ENCODE measurements around the gene DDX6.
"Not testable (repeated sequence)": the region's sequence is repeated elsewhere in the genome, so short reads cannot be mapped to it uniquely, and the experiment has no call there.

DDX6 gene

GRCh38 chr11:118791961-118792569 is 1.1 kb upstream of the DDX6 start:
- DNase-seq: peak in 28 of 56 donors; percentile 3 to 59 (median 28)

DNA sequence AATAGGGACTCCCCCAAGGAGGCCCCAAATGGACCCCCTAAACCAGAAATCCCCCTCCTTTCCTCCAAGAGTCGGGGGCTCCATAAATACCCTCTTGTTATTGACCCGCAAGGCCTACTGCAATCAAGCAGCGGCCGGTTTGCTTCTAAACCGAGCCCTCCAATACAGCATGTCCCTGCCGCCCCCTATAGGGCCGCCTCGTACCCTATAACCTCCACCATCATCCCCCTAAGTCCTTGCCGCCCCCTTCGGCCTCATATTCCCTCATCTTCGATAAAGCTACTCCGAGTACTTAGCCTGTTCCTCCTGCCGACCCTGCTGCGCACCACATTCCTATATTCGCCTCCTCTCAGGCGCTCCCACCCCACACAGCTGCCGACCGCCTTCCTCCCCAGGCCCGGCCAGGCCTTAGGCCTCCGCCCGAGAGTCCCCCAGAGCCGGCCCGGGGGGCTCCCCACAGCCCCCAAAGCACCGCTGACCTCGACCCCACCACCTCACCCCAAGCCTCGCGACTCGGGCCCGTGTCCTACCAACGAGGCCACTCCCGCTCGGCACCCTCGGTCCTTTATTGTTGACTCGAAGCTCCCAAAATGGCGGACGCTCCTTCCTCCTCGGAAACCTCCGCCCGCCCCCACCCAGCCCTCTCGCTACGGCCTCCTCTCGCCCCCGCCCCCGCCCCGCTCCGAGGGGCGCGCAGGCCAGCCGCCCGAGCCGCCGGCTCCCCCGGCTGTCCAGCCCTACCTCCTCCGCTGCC is 430 bp downstream of the DDX6 start:
- DNase-seq: peak in 55 of 56 donors; percentile 23 to 98 (median 80)

DNA sequence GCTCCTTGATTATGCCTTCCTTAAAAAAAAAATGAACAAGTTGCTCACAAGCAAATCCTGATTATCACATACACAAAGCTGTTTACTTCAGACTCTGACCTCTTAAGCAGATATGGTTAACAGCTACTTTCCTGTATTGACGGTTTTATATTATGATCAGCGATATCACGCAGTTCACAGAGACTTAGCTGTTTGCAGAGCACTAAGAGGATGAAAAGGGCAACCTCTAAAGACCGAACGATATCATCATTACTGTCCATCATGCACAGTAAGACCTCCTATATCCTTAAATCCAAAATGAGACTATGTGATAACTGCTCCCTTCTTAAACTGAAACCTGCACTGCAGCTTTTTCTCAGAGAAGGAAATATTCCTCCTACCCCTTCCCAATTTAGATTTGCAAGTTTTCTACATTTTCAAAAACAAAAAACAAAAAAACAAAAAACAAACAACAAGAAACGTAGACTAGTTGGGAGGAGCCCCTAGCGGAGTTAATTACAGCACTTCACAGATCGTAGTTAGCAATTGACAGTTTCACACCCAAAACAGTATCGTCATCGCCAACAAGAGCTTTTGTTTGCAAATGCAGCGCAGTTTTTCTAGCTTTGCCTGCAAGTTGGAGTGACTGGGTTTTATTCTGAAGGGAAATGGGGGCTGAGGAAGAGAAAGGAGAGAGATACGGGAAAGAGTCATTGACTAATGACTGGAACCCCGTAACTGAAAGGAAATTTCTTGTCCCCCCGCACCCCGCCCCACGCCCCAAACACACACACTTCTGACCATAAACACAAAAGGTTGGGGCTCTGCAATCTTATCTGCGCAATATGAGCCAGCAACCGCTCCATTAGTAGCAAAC is 1.2 kb downstream of the DDX6 start:
- DNase-seq: peak in 27 of 56 donors; percentile 6 to 78 (median 43)

DNA sequence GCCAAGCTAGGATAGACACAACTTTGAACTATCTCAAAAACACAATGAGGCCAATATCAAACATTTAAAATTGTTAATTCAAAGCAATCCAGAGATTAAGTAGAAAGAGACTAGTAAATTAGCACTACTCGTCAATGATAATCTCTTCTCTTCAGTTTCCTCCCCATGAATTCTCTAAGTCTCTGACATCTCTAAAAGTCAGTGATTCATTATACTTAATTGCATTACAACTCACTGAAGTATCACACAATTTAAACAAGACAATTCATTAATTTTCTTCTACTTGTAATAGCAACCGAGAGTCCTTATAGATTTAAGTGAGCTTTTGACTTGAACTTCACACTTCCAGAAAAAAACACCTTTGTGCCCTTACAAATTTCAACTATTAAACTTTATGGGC is 4.3 kb downstream of the DDX6 start:
- no peak for DNase-seq

DNA sequence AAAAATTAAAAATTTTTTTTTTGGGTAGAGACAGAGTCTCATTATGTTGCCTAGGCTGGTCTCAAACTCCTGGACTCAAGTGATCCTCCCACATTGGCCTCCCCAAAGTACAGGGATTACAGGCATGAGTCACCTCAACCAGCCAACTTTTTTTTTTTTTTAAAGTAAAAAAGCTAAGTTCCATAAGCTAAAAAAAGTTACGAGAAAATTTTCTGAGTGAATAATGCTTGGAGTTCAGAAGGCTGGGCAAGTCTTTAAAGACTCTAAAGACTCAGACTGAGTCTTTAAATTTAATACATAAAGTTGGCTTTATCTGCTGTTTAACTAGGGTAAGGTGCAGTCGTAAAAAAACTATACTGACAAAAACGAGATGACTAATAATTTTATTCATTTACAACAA is 5.6 kb downstream of the DDX6 start:
- DNase-seq: no peak

- no peak for DNase-seq
Measured at GRCh38 chr11:118783724-118784495, 7.1 kb downstream of the DDX6 start.

DNA sequence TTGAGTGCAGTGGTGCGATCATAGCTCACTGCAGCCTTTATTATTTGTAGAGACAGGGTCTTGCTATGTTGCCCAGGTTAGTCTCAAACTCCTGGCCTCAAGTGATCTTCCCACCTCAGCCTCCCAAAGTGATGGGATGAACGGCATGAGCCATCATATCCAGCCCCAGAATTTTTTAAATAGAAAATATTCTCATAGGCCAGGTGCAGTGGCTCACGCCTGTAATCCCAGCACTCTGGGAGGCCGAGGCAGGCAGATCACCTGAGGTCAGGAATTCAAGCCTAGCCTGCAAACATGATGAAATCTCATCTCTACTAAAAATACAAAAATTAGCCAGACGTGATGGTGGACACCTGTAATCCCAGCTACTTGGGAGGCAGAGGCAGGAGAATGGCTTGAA is 7.6 kb downstream of the DDX6 start:
- DNase-seq: not testable (repeated sequence)

DNA sequence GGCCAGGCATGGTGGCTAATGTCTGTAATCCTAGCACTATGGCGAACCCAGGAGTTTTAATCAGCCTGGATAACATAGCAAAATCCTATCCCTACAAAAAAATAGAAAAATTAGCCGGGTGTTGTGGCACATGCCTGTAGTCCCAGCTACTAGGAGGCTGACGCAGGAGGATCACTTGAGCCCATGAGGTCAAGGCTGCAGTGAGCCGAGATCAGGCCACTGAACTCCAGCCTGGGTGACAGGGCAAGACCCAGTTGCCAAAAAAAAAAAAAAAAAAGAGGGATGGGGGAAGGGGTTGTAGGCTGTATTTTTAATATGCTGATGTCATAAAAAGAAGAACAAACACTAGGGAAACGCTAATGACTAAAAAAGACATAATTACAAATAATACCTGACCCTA is 12.1 kb downstream of the DDX6 start:
- no peak for DNase-seq

DNA sequence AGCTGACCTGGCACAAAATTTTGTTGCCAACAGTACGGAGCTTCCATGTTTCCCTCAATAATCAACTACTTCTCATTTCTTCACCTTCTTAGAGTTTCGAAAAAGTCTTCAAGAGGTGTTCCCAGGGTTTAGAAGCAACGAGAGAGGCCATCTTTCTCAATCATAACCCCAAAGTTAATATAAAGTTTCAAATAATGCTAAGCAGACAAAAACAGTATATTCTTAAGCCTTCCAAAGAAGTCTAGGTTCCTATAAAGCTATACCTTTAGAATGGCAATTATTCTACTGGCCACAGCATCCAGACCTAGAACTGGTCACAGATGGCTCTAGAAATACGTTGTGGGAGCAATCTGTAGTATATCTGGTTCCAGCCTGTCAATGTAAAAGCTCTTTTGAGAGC is 16.9 kb downstream of the DDX6 start:
- DNase-seq: no peak

- DNase-seq: no peak
Measured at GRCh38 chr11:118771547-118772288, 19.2 kb downstream of the DDX6 start.

GRCh38 chr11:118768690-118769089 is 22.3 kb downstream of the DDX6 start:
- no peak for DNase-seq

- no peak for DNase-seq
Measured at GRCh38 chr11:118766035-118766434, 24.9 kb downstream of the DDX6 start.

- not testable (repeated sequence) for DNase-seq
Measured at GRCh38 chr11:118765095-118765691, 25.8 kb downstream of the DDX6 start.

- DNase-seq: no peak
Measured at GRCh38 chr11:118763041-118763440, 27.9 kb downstream of the DDX6 start.

GRCh38 chr11:118761981-118762380 is 29.0 kb downstream of the DDX6 start:
- peak in 4 of 56 donors; percentile 5 to 19 (median 6) for DNase-seq

GRCh38 chr11:118757876-118758399 is 33.0 kb downstream of the DDX6 start:
- DNase-seq: peak in 26 of 56 donors; percentile 3 to 56 (median 16)

- DNase-seq: no peak
Measured at GRCh38 chr11:118752654-118753053, 38.3 kb downstream of the DDX6 start.

GRCh38 chr11:118749429-118749828 is 41.5 kb downstream of the DDX6 start:
- DNase-seq: no peak

DNA sequence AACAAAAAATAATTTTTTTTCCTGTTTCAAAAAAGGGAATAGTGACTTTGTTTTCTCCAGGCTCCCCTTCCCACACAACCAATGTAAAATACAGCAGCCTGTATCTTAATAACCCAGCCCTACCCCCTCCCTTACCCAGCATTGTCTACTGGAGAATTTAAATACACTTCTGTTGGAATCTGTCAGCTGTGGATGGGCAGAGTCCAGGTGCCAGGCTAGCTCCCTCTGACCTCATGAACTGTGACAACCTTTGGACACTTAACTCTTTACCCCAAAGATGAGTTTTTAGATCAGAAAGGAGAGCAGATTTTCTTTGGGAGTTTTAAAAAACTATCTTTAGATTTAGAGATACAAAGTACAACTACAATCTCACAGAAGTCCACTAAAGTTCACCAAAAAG is 42.9 kb downstream of the DDX6 start:
- DNase-seq: no peak

Measured in nucleus accumbens (tissue), 56 donors.